ENCODE results near the gene CD38. TPM values are rescaled to one million over a fixed set of nuclear protein-coding genes. Genes with fewer than 3 reads are reported as not detected.
"Not testable (repeated sequence)": the region's sequence is repeated elsewhere in the genome, so short reads cannot be mapped to it uniquely, and the experiment has no call there.

The CD38 gene
- total RNA-seq (under 0.01 TPM in 1 of 2 replicates, not detected in the other), polyA plus RNA-seq (0.02 TPM in 1 of 2 replicates, not detected in the other), polyA minus RNA-seq (ENCODE audit: low replicate concordance) (not detected in 2 replicates)
- not detected in 2 replicates for polyA plus RNA-seq (2012)

GRCh38 chr4:15778289-15779241 lies at the start of gene CD38:
Gene CD38, plus strand, starts transcription at chr4:15778328. Its CDS starts 87 bp downstream, at chr4:15778415.
- no peaks in the 10 kb centered on the region for H3K4me1 ChIP-seq (ENCODE audit: control insufficient read depth, extremely low read depth, insufficient read depth, low read length)
- TF ChIP-seq CTCF (conservative IDR thresholded peaks at IDR 0.05 in 1 of 2, IDR thresholded peaks at IDR 0.05 in 1 of 2; ENCODE audit: low read depth in 1 of 2, low read length in 2 of 2) (no peak), EZH2 (IDR thresholded peaks at IDR 0.05; ENCODE audit: low read length, missing control alignments) (peak; percentile 63)
- no peak within 1 kb of the TSS for H3K27ac ChIP-seq (ENCODE audit: insufficient read depth, low read length)
- H3K9me3 ChIP-seq (ENCODE audit: control insufficient read depth, insufficient read depth, low read depth, low read length), result no peaks in the 10 kb centered on the region
- no peaks in the 10 kb centered on the region for H3K79me2 ChIP-seq (ENCODE audit: control insufficient read depth, insufficient read depth, low read length)
- H3K4me2 ChIP-seq (ENCODE audit: extremely low read depth, insufficient read depth, low read length), result peak within 1 kb of the TSS; percentile 83
- no peaks in the 10 kb centered on the region for H3K36me3 ChIP-seq (ENCODE audit: control insufficient read depth, insufficient read depth, low read length)
- peak in 1 of 2 donors; percentile 44 for DNase-seq (ENCODE audit: low read depth in 2 of 2)
- no peak within 1 kb of the TSS for H3K9ac ChIP-seq (ENCODE audit: insufficient read depth, low read length)
- peak within 1 kb of the TSS; percentile 55 for H2AFZ ChIP-seq (ENCODE audit: low read length)
- no peaks in the 10 kb centered on the region for H4K20me1 ChIP-seq (ENCODE audit: control insufficient read depth, extremely low read depth, insufficient read depth, low read length)
- H3K27me3 ChIP-seq (ENCODE audit: control insufficient read depth, insufficient read depth, low read length), result peaks cover 27% of the 10 kb centered on the region
- peak within 1 kb of the TSS; percentile 13 to 68 (median 38) for H3K4me3 ChIP-seq (replicated peaks in 1 of 4; ENCODE audit: control extremely low read depth in 1 of 4, insufficient read depth in 1 of 4, low read depth in 3 of 4, low read length in 4 of 4)

GRCh38 chr4:15729910-15730533 lies 48.1 kb upstream of the CD38 start:
- H3K4me1 ChIP-seq (ENCODE audit: control insufficient read depth, extremely low read depth, insufficient read depth, low read length), result no peaks in the 10 kb centered on the region
- H3K79me2 ChIP-seq (ENCODE audit: control insufficient read depth, insufficient read depth, low read length), result no peaks in the 10 kb centered on the region
- H3K4me3 ChIP-seq (replicated peaks in 1 of 4; ENCODE audit: control extremely low read depth in 1 of 4, insufficient read depth in 1 of 4, low read depth in 3 of 4, low read length in 4 of 4), result no peak overlapping the region
- H4K20me1 ChIP-seq (ENCODE audit: control insufficient read depth, extremely low read depth, insufficient read depth, low read length), result no peaks in the 10 kb centered on the region
- no peak overlapping the region for H3K9ac ChIP-seq (ENCODE audit: insufficient read depth, low read length)
- H2AFZ ChIP-seq (ENCODE audit: low read length), result no peak overlapping the region
- H3K9me3 ChIP-seq (ENCODE audit: control insufficient read depth, insufficient read depth, low read depth, low read length), result no peaks in the 10 kb centered on the region
- peak; percentile 78 to 84 for TF ChIP-seq CTCF (conservative IDR thresholded peaks at IDR 0.05 in 1 of 2, IDR thresholded peaks at IDR 0.05 in 1 of 2; ENCODE audit: low read depth in 1 of 2, low read length in 2 of 2)
- no peak for TF ChIP-seq EZH2 (IDR thresholded peaks at IDR 0.05; ENCODE audit: low read length, missing control alignments)
- H3K36me3 ChIP-seq (ENCODE audit: control insufficient read depth, insufficient read depth, low read length), result no peaks in the 10 kb centered on the region
- no peaks in the 10 kb centered on the region for H3K27me3 ChIP-seq (ENCODE audit: control insufficient read depth, insufficient read depth, low read length)
- no peak overlapping the region for H3K27ac ChIP-seq (ENCODE audit: insufficient read depth, low read length)
- no peak overlapping the region for H3K4me2 ChIP-seq (ENCODE audit: extremely low read depth, insufficient read depth, low read length)
- DNase-seq (ENCODE audit: low read depth in 2 of 2), result peak; percentile 20 to 60

- H3K4me1 ChIP-seq (ENCODE audit: control insufficient read depth, extremely low read depth, insufficient read depth, low read length); H2AFZ ChIP-seq (ENCODE audit: low read length); H3K27ac ChIP-seq (ENCODE audit: insufficient read depth, low read length); H4K20me1 ChIP-seq (ENCODE audit: control insufficient read depth, extremely low read depth, insufficient read depth, low read length); H3K9ac ChIP-seq (ENCODE audit: insufficient read depth, low read length); DNase-seq (ENCODE audit: low read depth in 2 of 2); H3K9me3 ChIP-seq (ENCODE audit: control insufficient read depth, insufficient read depth, low read depth, low read length); H3K27me3 ChIP-seq (ENCODE audit: control insufficient read depth, insufficient read depth, low read length); H3K36me3 ChIP-seq (ENCODE audit: control insufficient read depth, insufficient read depth, low read length); H3K4me3 ChIP-seq (replicated peaks in 1 of 4; ENCODE audit: control extremely low read depth in 1 of 4, insufficient read depth in 1 of 4, low read depth in 3 of 4, low read length in 4 of 4); H3K79me2 ChIP-seq (ENCODE audit: control insufficient read depth, insufficient read depth, low read length); H3K4me2 ChIP-seq (ENCODE audit: extremely low read depth, insufficient read depth, low read length): not testable (repeated sequence)
Measured at GRCh38 chr4:15733061-15733460, 45.1 kb upstream of the CD38 start.

All from fibroblast of lung (primary cell).